H4 (cell line): ENCODE results near the gene TAS2R30. TPM values are rescaled to one million over a fixed set of nuclear protein-coding genes. Genes with fewer than 3 reads are reported as not detected.
"Not testable (repeated sequence)": the region's sequence is repeated elsewhere in the genome, so short reads cannot be mapped to it uniquely, and the experiment has no call there.

Experiments
- DNase-seq: peaks from one replicate; pipeline ENCODE4 v3.0.0-alpha.2; 2015; ENCODE audit warnings: low spot score
- total RNA-seq: library from RNA; depleted of rRNA; stranded (reverse); fragments of >200 nt; shearing (Covaris generic); gene quantifications from 2 replicates; pipeline ENCODE4 v1.2.3, GENCODE V29; 2014; rRNA removed

Gene TAS2R30
- total RNA-seq, 1 experiment from 2014 or later = 0.10 TPM

DNA sequence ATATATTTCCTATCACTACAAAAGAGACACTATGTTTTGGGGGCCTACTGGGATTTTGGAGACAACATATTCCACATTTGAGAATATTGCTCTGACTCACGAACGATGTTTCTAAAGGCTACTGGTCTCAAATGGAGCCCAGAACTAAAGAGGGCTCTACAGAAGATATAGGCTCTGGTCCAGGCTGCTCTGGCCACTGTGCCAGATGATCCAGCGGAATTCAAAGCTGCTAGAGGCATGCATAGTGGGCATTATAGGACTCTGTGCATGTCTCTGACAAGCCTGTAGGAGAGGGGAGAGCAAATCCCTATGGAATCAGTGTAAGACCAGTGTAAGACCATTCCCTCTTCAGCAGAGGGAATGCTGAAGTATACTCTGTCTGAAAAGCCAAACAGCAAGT, 4.1 kb downstream of the TAS2R30 start:
- DNase-seq = no peak

DNA sequence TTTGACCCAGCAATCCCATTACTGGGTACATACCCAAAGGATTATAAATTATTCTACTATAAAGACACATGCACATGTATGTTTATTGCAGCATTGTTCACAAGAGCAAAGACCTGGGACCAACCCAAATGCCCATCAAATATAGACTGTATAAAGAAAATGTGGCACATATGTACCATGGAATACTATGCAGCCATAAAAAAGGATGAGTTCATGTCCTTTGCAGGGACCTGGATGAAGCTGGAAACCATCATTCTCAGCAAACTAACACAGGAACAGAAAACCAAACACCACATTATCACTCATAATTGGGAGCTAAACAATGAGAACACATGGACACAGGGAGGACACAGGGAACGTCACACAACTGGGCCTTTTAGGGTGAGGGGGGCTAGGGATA, 20.3 kb downstream of the TAS2R30 start:
- DNase-seq = not testable (repeated sequence)

DNA sequence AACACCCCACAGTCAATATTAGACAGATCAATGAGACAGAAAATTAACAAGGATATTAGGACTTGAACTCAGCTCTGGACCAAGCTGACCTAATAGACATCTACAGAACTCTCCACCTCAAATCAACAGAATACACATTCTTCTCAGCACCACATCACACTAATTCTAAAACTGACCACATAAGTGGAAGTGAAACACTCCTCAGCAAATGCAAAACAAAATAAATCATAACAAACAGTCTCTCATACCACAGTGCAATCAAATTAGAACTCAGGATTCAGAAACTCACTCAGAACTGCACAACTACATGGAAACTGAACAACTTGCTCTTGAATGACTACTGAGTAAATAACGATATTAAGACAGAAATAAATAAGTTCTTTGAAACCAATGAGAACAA, 23.2 kb downstream of the TAS2R30 start:
- not testable (repeated sequence) for DNase-seq

DNA sequence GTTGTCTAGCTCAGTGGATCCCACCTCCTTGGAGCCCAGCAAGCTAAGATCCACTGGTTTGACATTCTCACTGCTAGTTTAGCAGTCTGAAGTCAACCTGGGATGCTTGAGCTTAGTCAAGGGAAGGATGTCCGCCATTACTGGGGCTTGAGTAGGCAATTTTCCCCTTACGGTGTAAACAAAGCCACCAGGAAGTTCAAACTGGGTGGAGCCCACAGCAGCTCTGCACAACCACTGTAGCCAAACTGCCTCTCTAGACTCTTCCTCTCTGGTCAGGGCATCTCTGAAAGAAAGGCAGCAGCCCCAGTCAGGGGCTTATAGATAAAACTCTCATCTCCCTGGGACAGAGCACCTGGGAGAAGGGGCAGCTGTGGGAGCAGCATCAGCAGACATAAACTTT, 25.6 kb downstream of the TAS2R30 start:
- DNase-seq = no peak

DNA sequence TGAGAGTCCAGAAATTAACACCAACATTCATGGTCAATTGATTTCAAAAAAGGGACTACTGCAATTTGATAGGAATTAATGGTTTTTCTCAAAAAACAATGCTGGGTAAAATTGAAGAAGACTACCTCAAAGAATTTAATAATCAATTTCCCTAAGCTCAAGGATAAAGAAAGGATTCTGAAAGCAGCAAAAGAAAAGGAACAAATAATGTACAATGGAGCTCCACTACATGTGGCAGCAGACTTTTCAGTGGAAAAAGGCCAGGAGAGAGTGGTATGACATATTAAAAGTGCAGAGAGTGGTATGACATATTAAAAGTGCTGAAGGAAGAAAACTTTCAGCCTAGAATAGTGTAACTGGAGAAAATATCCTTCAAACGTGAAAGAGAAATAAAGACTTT, 26.7 kb downstream of the TAS2R30 start:
- DNase-seq = no peak

DNA sequence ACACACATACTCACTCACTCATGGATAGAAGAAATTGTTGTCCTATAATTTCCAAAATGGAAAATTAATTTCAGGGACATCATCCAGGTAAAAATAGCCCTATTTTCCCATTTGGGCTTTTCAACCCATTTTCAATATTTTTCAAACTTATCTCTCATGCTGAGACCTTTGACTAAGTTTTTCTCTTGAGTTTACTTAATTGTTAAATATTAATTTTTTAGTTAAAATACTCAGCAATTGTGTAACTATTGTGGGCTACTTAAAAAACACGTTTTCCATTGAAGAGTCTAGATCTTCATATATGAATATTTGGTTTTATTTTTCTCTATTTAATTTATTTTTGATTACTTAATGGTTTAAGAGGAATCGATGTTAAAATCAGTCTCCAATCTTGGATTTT, 28.2 kb downstream of the TAS2R30 start:
- DNase-seq = no peak

DNA sequence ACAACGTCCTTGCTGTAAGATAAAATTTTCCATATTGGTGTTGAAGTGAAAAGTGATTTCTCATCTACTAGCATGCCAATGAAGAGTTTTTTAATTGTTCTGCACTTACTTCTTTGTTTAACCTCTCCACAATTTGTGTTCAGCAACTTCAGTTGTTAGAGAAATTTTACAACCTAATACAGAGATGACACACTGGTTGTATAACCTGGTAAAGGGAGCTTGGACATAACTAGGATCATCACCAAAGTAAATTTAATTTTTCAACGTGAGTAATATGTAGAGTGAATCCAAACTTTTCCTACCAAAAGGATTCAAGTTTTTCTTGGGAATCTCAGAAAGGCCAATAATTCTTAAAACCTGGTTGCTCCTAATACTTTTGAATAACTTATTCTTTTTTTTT, 28.9 kb downstream of the TAS2R30 start:
- no peak for DNase-seq

DNA sequence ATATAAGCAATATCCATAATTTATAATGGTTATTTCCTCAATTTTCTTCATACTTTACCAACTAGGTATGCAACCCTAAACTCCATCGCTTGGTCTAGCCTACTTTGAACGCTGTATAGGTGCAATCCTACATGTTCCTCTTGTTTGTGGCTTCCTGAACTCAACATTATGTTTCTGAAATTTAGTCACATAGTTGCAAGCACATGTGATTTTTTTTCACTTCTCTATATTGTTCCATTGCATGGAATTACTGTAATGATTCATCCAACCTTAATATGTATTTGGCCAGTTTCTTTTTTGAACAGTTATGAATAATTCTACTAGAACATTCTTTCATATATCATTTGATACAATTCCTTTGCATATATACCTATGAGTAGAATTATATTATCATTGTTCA, 39.5 kb downstream of the TAS2R30 start:
- DNase-seq = not testable (repeated sequence)

DNA sequence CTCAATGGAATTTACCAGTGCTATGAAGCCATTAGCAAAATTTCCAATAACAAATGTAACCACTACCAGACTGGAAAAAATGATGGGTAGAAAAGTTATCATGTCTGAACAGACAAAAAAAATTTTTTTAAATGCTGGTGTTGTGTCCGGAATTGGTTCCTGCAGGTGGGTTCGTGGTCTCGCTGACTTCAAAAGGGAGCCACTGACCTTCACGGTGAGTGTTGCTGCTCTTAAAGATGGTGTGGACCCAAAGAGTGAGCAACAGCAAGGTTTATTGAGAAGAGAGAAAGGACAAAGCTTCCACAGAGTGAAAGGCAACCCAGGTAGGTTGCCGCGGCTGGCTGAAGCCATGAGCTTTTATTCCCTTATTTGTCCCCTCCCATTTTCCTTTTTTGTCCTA, 42.3 kb downstream of the TAS2R30 start, which contains the start of gene TAS2R43:
TSS of gene TAS2R43 (minus strand) at position 186 of the 400 bp plus-strand sequence. CDS start at position 102, 84 bp downstream.
- no peak for DNase-seq

DNA sequence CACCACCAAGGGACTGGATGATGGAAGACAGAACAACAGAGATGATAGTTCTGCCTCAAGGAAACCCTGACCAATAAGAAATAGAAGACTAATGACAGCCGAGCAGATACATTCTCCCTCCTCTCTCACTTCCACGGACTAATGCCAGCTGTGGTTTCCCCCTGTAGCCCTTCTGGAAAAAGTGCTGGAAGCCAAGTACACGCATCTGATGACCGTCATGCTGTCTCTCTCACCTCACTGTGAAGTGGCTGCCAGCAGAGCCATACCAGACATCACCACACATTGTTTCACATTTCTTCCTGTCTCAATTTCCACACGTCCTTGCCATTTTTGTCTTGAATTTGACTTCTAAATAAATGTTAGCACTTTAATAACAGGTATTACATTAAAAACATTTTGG, 45.2 kb downstream of the TAS2R30 start:
- no peak for DNase-seq

DNA sequence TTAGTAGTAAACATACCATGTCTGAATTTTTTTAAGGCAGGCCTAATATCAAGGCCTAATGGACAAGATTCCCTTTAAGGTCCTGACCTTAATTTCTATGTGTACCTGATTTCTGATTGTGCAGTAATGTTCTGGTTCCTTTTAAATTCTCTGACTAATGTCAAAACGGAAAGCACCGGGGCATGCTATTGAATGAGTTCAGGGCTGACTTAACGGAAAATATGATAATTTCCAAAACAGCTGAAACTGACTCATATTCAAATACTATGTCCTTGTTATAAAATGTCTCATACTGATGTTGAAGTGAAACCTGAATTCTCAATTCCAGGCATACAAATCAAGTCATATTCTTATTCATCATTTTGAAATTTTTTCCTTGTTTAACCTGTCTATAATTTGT, 49.0 kb downstream of the TAS2R30 start:
- no peak for DNase-seq

Other genes with a start within 250 kb of the TAS2R30 start
- 0.08 and 0.17 TPM in 2 replicates for gene TAS2R13, start 225.1 kb downstream of the TAS2R30 start, total RNA-seq
- not detected in 2 replicates for gene PRH2, start 205.4 kb downstream of the TAS2R30 start, total RNA-seq
- gene TAS2R14, start 195.4 kb downstream of the TAS2R30 start, total RNA-seq = 1.6 and 3.3 TPM in 2 replicates
- not detected in 2 replicates for gene TAS2R50, start 147.7 kb downstream of the TAS2R30 start, total RNA-seq
- gene TAS2R20, start 136.3 kb downstream of the TAS2R30 start, total RNA-seq = 0.62 TPM in 1 of 2 replicates, not detected in the other
- 0.21 TPM in 1 of 2 replicates, not detected in the other for gene TAS2R19, start 112.0 kb downstream of the TAS2R30 start, total RNA-seq
- 1.4 TPM in 1 of 2 replicates, not detected in the other for gene TAS2R31, start 103.2 kb downstream of the TAS2R30 start, total RNA-seq
- 0.23 TPM in 1 of 2 replicates, not detected in the other for gene TAS2R46, start 72.3 kb downstream of the TAS2R30 start, total RNA-seq
- not detected in 2 replicates for gene TAS2R43, start 42.3 kb downstream of the TAS2R30 start, total RNA-seq
- 8.4 and 10.1 TPM in 2 replicates for gene SMIM10L1, start 36.5 kb upstream of the TAS2R30 start, total RNA-seq
- gene TAS2R42, start 52.3 kb upstream of the TAS2R30 start, total RNA-seq = not detected in 2 replicates
- not detected in 2 replicates for gene PRB3, start 135.1 kb upstream of the TAS2R30 start, total RNA-seq
- not detected in 2 replicates for gene PRB4, start 175.8 kb upstream of the TAS2R30 start, total RNA-seq